PC-3 (cell line): ENCODE measurements around the gene MYO18A. TPM values are rescaled to one million over a fixed set of nuclear protein-coding genes. Genes with fewer than 3 reads are reported as not detected.

Experiments used
- ATAC-seq: fragments of 200-7000 bp; cut with Tn5 transposase; 2 replicates; pipeline ENCODE4 v1.9.1; 2020; ENCODE audit warnings: mild to moderate bottlenecking, moderate library complexity
- BruUV-seq: library from RNA; stranded (reverse); fragments of 400-500 nt; replicated peaks from 2 replicates; lab custom pipeline; 2021; lab: Mats Ljungman, UMichigan
- CTCF ChIA-PET: fragments of 300-600 bp; sonication (Branson Sonifier 250); formaldehyde crosslinking; loops from one replicate; lab custom pipeline; 2022; ENCODE audit warnings: antibody characterized with exemption; lab: Charles Lee
- POLR2A ChIA-PET: fragments of 300-600 bp; sonication (Branson Sonifier 250); formaldehyde crosslinking; loops from one replicate; lab custom pipeline; 2022; ENCODE audit warnings: antibody characterized with exemption; ENCODE audit not compliant: unreplicated experiment; lab: Charles Lee
- DNase-seq: peaks from one replicate; pipeline ENCODE4 v3.0.0-alpha.2; 2015
- H2AFZ ChIP-seq: fragments of 300-600 bp; sonication (generic); 2 replicates; pipeline ENCODE4 v1.6.0; 2016; ENCODE audit warnings: antibody characterized with exemption, low read length
- H3F3A ChIP-seq: fragments of 300-600 bp; sonication (generic); one replicate; pipeline ENCODE4 v1.6.0; 2017; ENCODE audit warnings: antibody characterized with exemption, low read length, control low read depth, mild to moderate bottlenecking; ENCODE audit not compliant: unreplicated experiment
- H3K27ac ChIP-seq: fragments of 300-600 bp; sonication (generic); 2 replicates; pipeline ENCODE4 v1.5.1; 2016; ENCODE audit warnings: mild to moderate bottlenecking, low read length
- H3K27me3 ChIP-seq: fragments of 300-600 bp; sonication (generic); 2 replicates; pipeline ENCODE4 v1.6.1; 2016; ENCODE audit warnings: low read length, mixed read lengths
- H3K36me3 ChIP-seq: fragments of 300-600 bp; sonication (generic); 2 replicates; pipeline ENCODE4 v1.6.1; 2016; ENCODE audit warnings: low read depth, mixed run types, low read length, mixed read lengths
- H3K4me1 ChIP-seq: fragments of 300-600 bp; sonication (generic); 2 replicates; pipeline ENCODE4 v1.5.1; 2016; ENCODE audit warnings: low read length; ENCODE audit not compliant: insufficient read depth
- H3K4me2 ChIP-seq: fragments of 300-600 bp; sonication (generic); 2 replicates; pipeline ENCODE4 v1.6.0; 2016; ENCODE audit warnings: low read length
- H3K4me3 ChIP-seq: fragments of 300-600 bp; sonication (generic); 2 replicates; pipeline ENCODE4 v1.5.1; 2016; ENCODE audit warnings: mild to moderate bottlenecking, low read length, mixed read lengths
- H3K79me2 ChIP-seq: fragments of 300-600 bp; sonication (generic); 2 replicates; pipeline ENCODE4 v1.6.1; 2017; ENCODE audit warnings: low read length, mixed read lengths
- H3K9ac ChIP-seq: fragments of 300-600 bp; sonication (generic); 2 replicates; pipeline ENCODE4 v1.6.0; 2016; ENCODE audit warnings: mild to moderate bottlenecking, low read length
- H3K9me2 ChIP-seq: fragments of 300-600 bp; sonication (generic); replicated peaks from 2 replicates; pipeline ENCODE4 v1.6.1; 2016; ENCODE audit warnings: mixed run types, low read length, mixed read lengths
- H3K9me3 ChIP-seq: fragments of 300-600 bp; sonication (generic); 2 replicates; pipeline ENCODE4 v1.6.1; 2016; ENCODE audit warnings: low read length, mixed read lengths
- H4K20me1 ChIP-seq: fragments of 300-600 bp; sonication (generic); 2 replicates; pipeline ENCODE4 v1.6.1; 2016; ENCODE audit warnings: low read length, mixed read lengths
- CTCF ChIP-seq: fragments of 300-600 bp; sonication (generic); conservative IDR thresholded peaks from 2 replicates; pipeline ENCODE4 v1.5.1; 2017; ENCODE audit warnings: antibody characterized with exemption, low read depth, mild to moderate bottlenecking, low read length
- EZH2 ChIP-seq: fragments of 300-600 bp; sonication (generic); IDR thresholded peaks from one replicate; pipeline ENCODE4 v1.6.1; 2017; ENCODE audit warnings: antibody characterized with exemption, mild to moderate bottlenecking, low read length; ENCODE audit not compliant: unreplicated experiment
- EZH2phosphoT487 ChIP-seq: fragments of 300-600 bp; sonication (generic); IDR thresholded peaks from 2 replicates; pipeline ENCODE4 v1.6.1; 2018; ENCODE audit warnings: mild to moderate bottlenecking, antibody characterized with exemption, low read length, borderline replicate concordance
- intact Hi-C: fragments of 100-400 bp; cut with micrococcal nuclease; formaldehyde crosslinking; loops from 2 replicates; pipeline ENCODE4 v1.9.0; 2023
- total RNA-seq: library from RNA; depleted of rRNA; stranded (reverse); fragments of >200 nt; gene quantifications from 2 replicates; pipeline ENCODE4 v1.2.3, GENCODE V29; 2014

Gene MYO18A
- total RNA-seq, 1 experiment from 2014 or later: 28.0 TPM

DNA sequence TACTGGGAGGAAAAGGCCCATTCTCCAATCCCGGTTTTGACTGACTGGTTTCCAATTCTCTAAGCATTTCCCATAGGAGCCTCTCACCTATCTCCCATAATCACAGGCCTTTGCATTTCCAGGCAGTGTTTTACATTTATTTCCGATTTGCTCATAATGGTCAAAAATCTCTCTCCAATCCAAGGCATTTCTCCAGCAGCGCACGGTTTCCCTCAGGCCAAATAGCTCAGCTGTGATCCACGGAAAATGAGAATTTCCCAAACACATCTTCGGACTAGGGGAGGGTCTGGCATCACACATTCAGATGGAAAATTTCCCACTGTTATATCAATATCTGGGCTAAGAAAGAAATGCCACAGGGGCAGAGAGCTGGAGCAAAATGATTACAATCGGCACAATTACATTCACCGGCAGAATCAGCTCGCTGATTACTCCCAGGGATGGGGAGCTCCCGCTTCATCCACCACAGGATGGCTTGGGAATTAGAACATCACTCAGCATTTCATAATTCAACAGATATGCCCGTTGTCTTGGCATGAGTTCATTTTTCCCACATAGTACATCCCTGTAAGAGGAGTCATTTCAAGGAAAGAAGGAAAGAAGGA lies 130.6 kb downstream of the MYO18A start:
- H3K4me3 ChIP-seq: no peak overlapping the region
- H3K9ac ChIP-seq: no peak overlapping the region
- no TSS peak for BruUV-seq

DNA sequence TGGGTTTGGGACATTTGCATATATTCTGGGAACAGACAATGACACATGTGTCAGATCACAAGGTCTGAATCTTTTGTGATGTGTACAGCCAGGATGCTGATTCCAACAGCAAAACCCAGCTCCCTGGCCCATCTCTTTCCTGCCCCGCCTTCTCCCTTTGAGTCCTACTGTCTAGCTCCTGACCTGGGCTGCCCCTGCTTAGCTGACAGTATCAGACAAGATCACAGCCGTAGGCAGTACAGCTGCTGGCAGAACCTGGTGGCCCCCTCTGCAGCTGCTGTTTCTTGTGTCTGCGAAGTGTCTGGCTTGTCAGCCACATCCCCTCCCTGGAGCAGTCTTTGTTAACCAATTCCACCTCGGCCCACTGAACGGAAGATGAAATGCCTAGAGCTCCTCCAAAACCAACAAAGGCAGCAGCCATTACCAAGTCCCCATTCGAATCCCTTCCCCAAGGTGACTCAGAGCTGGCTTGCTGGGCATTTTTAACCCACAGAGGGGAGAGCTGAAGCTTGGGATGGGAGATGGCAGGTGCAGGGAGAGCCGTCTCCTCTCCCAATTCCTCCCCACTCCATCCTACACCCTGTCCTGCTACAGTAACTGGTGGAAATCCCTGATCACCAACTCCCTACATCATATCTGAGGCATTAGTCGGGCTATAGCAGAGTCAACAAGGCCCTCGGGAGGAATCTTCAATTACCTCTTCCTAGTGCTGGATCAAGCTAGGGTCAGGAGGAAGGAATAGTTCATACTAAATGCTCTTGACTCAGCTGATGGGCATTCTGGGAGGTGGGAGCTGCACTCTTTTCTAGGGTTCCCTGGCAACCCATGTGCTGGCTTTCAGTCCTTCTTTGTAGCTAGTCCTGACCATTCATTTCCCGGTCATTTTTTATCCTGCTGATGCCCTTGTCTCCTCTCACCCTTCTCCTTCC lies 131.5 kb downstream of the MYO18A start:
- Histone ChIP-seq H4K20me1 (no peaks in the 10 kb centered on the region), H3K4me2 (no peak overlapping the region), H3K4me3 (no peak overlapping the region), H3F3A (no peaks in the 10 kb centered on the region), H3K9me2 (no peaks in the 10 kb centered on the region), H3K36me3 (no peaks in the 10 kb centered on the region), H3K9me3 (no peaks in the 10 kb centered on the region), H3K27ac (no peak overlapping the region), H2AFZ (no peak overlapping the region), H3K79me2 (no peaks in the 10 kb centered on the region), H3K27me3 (peaks cover 29% of the 10 kb centered on the region), H3K4me1 (no peaks in the 10 kb centered on the region), H3K9ac (no peak overlapping the region)
- ATAC-seq (no peak), DNase-seq (no peak)
- no TSS peak for BruUV-seq
- TF ChIP-seq EZH2 (no peak), EZH2phosphoT487 (no peak), CTCF (no peak)
- ChIA-PET POLR2A (no interaction called here), CTCF (no interaction called here)
- intact Hi-C loops: no loop called here

More for the DNA sequence above, 130.6 kb downstream of the MYO18A start:
- CTCF ChIA-PET: no interaction called here
- Histone ChIP-seq H4K20me1 (no peaks in the 10 kb centered on the region), H3K36me3 (no peaks in the 10 kb centered on the region), H3K4me2 (no peak overlapping the region), H3K79me2 (no peaks in the 10 kb centered on the region), H3K9me2 (no peaks in the 10 kb centered on the region), H3K27ac (no peak overlapping the region), H2AFZ (no peak overlapping the region), H3K4me1 (no peaks in the 10 kb centered on the region), H3K9me3 (no peaks in the 10 kb centered on the region), H3K27me3 (peaks cover 29% of the 10 kb centered on the region), H3F3A (no peaks in the 10 kb centered on the region)
- TF ChIP-seq EZH2phosphoT487 (no peak), CTCF (no peak), EZH2 (no peak)
- no peak for ATAC-seq
- intact Hi-C loops: no loop called here
- POLR2A ChIA-PET: no interaction called here
- DNase-seq: no peak

GRCh38 chr17:29046473-29046839 lies 133.7 kb downstream of the MYO18A start:
- Histone ChIP-seq H3K4me1 (no peaks in the 10 kb centered on the region), H3K9ac (no peak overlapping the region), H3K4me2 (no peak overlapping the region), H2AFZ (no peak overlapping the region), H3K9me2 (no peaks in the 10 kb centered on the region), H3K79me2 (no peaks in the 10 kb centered on the region), H3K27me3 (peaks cover 29% of the 10 kb centered on the region), H4K20me1 (no peaks in the 10 kb centered on the region), H3K27ac (no peak overlapping the region), H3K9me3 (no peaks in the 10 kb centered on the region), H3K4me3 (no peak overlapping the region), H3F3A (no peaks in the 10 kb centered on the region), H3K36me3 (no peaks in the 10 kb centered on the region)
- ChIA-PET CTCF (no interaction called here), POLR2A (no interaction called here)
- TF ChIP-seq EZH2 (no peak), CTCF (no peak), EZH2phosphoT487 (no peak)
- DNase-seq (no peak), ATAC-seq (no peak)
- intact Hi-C loops: no loop called here
- BruUV-seq: no TSS peak
